Erythroblast (primary cell): Measurements from ENCODE around the gene FMOD.
A peak's percentile ranks its signal among the peaks of the same experiment; 100 is the strongest.

Experiments
- DNase-seq, 2 experiments: peaks; one replicate each; lab custom pipeline; 2025; lab: John Stamatoyannopoulos, UW
- GATA1 ChIP-seq: IDR thresholded peaks from 2 replicates; pipeline ENCODE4 v1.6.1; 2011; ENCODE audit warnings: low read depth, mild to moderate bottlenecking, control low read depth, low read length, moderate library complexity
- POLR2A ChIP-seq: IDR thresholded peaks from 2 replicates; pipeline ENCODE4 v1.6.1; 2011; ENCODE audit warnings: mild to moderate bottlenecking, low read length

Gene FMOD

GRCh38 chr1:203311368-203312301, 39.3 kb downstream of the FMOD start:
- TF ChIP-seq GATA1 (peak; percentile 94), POLR2A (peak; percentile 16)
- peak; percentile 92 to 98 for DNase-seq

GRCh38 chr1:203308923-203309331, 42.0 kb downstream of the FMOD start:
- no peak for TF ChIP-seq GATA1
- TF ChIP-seq POLR2A, result peak; percentile 18
- no peak for DNase-seq

- peak; percentile 38 for TF ChIP-seq POLR2A
- no peak for TF ChIP-seq GATA1
- DNase-seq, result no peak
Measured at GRCh38 chr1:203308328-203308922, 42.5 kb downstream of the FMOD start.

GRCh38 chr1:203307641-203308126, 43.2 kb downstream of the FMOD start:
- DNase-seq, result no peak
- no peak for TF ChIP-seq GATA1
- TF ChIP-seq POLR2A, result no peak

GRCh38 chr1:203306965-203307541, 43.9 kb downstream of the FMOD start:
- TF ChIP-seq GATA1, result no peak
- TF ChIP-seq POLR2A, result no peak
- DNase-seq, result peak in 1 of 2 experiments; percentile 60

- TF ChIP-seq GATA1, result peak; percentile 83
- TF ChIP-seq POLR2A, result peak; percentile 85
- DNase-seq, result peak; percentile 93 to 96
Measured at GRCh38 chr1:203306089-203306964, 44.6 kb downstream of the FMOD start.

- peak; percentile 72 to 84 for DNase-seq
- TF ChIP-seq POLR2A (no peak), GATA1 (no peak)
Measured at GRCh38 chr1:203305809-203306088, 45.2 kb downstream of the FMOD start.

- DNase-seq, result peak; percentile 92 to 97
- TF ChIP-seq POLR2A (peak; percentile 93), GATA1 (no peak)
Measured at GRCh38 chr1:203304919-203305808, 45.8 kb downstream of the FMOD start, which contains the start of gene BTG2. Gene BTG2 (plus strand): TSS chr1:203305519. CDS start chr1:203305607, 88 bp downstream.

- DNase-seq, result peak in 1 of 2 experiments; percentile 61
- no peak for TF ChIP-seq GATA1
- no peak for TF ChIP-seq POLR2A
Measured at GRCh38 chr1:203304391-203304918, 46.5 kb downstream of the FMOD start.

GRCh38 chr1:203302894-203303293, 48.0 kb downstream of the FMOD start:
- no peak for DNase-seq
- TF ChIP-seq POLR2A (no peak), GATA1 (no peak)

GRCh38 chr1:203302456-203302855, 48.5 kb downstream of the FMOD start:
- TF ChIP-seq POLR2A (no peak), GATA1 (no peak)
- DNase-seq, result no peak

GRCh38 chr1:203301331-203301668, 49.6 kb downstream of the FMOD start:
- no peak for DNase-seq
- TF ChIP-seq POLR2A (no peak), GATA1 (no peak)
